Measurements from ENCODE around the gene PLA2G4B.

The PLA2G4B gene

DNA sequence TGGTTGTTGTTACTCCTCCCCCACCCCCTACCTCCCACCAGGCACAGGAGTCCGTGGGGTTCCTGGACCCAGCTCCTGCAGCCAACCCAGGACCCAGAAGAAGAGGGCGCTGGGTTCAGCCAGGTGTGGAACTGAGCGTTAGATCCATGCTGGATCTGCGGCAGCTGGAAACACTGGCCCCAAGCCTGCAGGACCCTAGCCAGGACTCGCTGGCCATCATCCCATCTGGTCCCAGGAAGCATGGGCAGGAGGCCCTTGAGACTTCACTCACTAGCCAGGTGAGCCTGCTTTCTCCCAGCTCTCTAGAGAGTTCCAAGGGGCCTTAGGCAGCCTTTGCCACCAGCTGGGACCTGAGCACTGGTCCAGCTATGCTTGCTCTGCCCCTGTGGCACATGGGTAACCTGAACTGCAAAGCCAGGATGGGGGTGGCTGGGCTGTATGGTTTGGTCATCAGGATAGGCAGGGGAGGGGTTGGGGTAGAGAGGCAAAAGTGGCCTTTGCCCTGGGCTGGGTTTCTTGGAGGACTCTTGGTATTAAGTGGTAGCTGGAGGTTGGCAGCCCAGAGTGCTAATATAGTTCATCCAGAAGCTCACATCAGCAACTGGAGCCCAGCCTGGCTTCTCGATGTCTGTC lies 17.7 kb upstream of the PLA2G4B start:
- no peak overlapping the region for H3K4me3 ChIP-seq (ENCODE audit: low read length in 2 of 2)
- H3K4me1 ChIP-seq (ENCODE audit: control insufficient read depth, insufficient read depth, low read length) = no peaks in the 10 kb centered on the region
- H3K36me3 ChIP-seq (ENCODE audit: control insufficient read depth in 2 of 2, insufficient read depth in 2 of 2, low read length in 2 of 2) = peaks cover 59 to 65% of the 10 kb centered on the region in 2 donors
- no peaks in the 10 kb centered on the region for H3K9me3 ChIP-seq (ENCODE audit: control insufficient read depth in 2 of 2, low read length in 2 of 2)
- no peak overlapping the region for H3K27ac ChIP-seq (ENCODE audit: low read length)
- H3K9ac ChIP-seq (ENCODE audit: low read length in 2 of 2) = no peak overlapping the region
- H3K27me3 ChIP-seq (ENCODE audit: control insufficient read depth in 1 of 2, insufficient read depth in 2 of 2, low read length in 2 of 2) = no peaks in the 10 kb centered on the region

DNA sequence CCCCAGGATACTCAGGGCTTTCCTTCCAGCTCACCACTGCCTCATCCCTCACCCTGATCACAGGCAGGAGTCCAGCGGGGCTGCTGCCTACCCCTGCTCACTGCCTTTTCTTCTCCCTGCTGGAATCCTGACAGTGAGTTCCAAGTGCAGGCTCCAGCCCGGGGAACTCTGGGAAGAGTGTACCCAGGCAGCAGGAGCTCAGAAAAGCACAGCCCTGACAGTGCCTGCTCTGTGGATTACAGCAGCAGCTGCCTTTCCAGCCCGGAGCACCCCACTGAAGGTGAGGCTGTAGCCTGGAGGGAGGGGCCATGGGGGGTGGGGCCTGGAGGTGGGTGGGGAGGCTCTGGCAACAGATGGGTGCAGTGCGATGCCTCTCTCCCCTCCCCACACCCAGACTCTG lies 16.8 kb upstream of the PLA2G4B start:
- H3K4me1 ChIP-seq (ENCODE audit: control insufficient read depth, insufficient read depth, low read length) = no peaks in the 10 kb centered on the region
- peaks cover 61% of the 10 kb centered on the region in 2 donors for H3K36me3 ChIP-seq (ENCODE audit: control insufficient read depth in 2 of 2, insufficient read depth in 2 of 2, low read length in 2 of 2)
- no peak overlapping the region for H3K4me3 ChIP-seq (ENCODE audit: low read length in 2 of 2)
- no peaks in the 10 kb centered on the region for H3K9me3 ChIP-seq (ENCODE audit: control insufficient read depth in 2 of 2, low read length in 2 of 2)
- no peaks in the 10 kb centered on the region for H3K27me3 ChIP-seq (ENCODE audit: control insufficient read depth in 1 of 2, insufficient read depth in 2 of 2, low read length in 2 of 2)
- H3K9ac ChIP-seq (ENCODE audit: low read length in 2 of 2) = no peak overlapping the region
- no peak overlapping the region for H3K27ac ChIP-seq (ENCODE audit: low read length)

- no peaks in the 10 kb centered on the region for H3K9me3 ChIP-seq (ENCODE audit: control insufficient read depth in 2 of 2, low read length in 2 of 2)
- H3K27ac ChIP-seq (ENCODE audit: low read length) = no peak overlapping the region
- H3K27me3 ChIP-seq (ENCODE audit: control insufficient read depth in 1 of 2, insufficient read depth in 2 of 2, low read length in 2 of 2) = no peaks in the 10 kb centered on the region
- H3K36me3 ChIP-seq (ENCODE audit: control insufficient read depth in 2 of 2, insufficient read depth in 2 of 2, low read length in 2 of 2) = peaks cover 55 to 59% of the 10 kb centered on the region in 2 donors
- peaks cover 4% of the 10 kb centered on the region for H3K4me1 ChIP-seq (ENCODE audit: control insufficient read depth, insufficient read depth, low read length)
- H3K9ac ChIP-seq (ENCODE audit: low read length in 2 of 2) = no peak overlapping the region
- H3K4me3 ChIP-seq (ENCODE audit: low read length in 2 of 2) = no peak overlapping the region
These were observed 16.2 kb upstream of the PLA2G4B start for GRCh38 chr15:41822471-41822870.

DNA sequence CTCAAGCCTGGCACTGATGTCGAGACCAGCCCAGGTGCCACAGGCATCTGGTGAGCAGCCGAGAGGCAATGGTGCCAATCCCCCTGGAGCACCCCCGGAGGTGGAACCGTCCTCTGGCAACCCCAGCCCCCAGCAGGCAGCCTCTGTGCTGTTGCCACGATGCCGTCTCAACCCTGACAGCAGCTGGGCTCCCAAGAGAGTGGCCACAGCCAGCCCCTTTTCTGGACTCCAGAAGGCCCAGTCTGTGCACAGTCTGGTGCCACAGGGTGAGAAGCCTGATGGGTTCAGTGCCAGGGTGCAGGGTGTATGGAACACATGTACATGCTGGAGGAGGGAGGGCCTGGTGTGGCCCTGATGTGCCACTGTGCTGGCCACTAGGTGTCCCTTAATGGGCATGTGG lies 15.7 kb upstream of the PLA2G4B start:
- no peak overlapping the region for H3K4me3 ChIP-seq (ENCODE audit: low read length in 2 of 2)
- H3K9me3 ChIP-seq (ENCODE audit: control insufficient read depth in 2 of 2, low read length in 2 of 2) = no peaks in the 10 kb centered on the region
- peaks cover 50 to 54% of the 10 kb centered on the region in 2 donors for H3K36me3 ChIP-seq (ENCODE audit: control insufficient read depth in 2 of 2, insufficient read depth in 2 of 2, low read length in 2 of 2)
- H3K27me3 ChIP-seq (ENCODE audit: control insufficient read depth in 1 of 2, insufficient read depth in 2 of 2, low read length in 2 of 2) = no peaks in the 10 kb centered on the region
- H3K9ac ChIP-seq (ENCODE audit: low read length in 2 of 2) = no peak overlapping the region
- no peak overlapping the region for H3K27ac ChIP-seq (ENCODE audit: low read length)
- H3K4me1 ChIP-seq (ENCODE audit: control insufficient read depth, insufficient read depth, low read length) = peaks cover 7% of the 10 kb centered on the region

- Histone ChIP-seq H3K27me3 (ENCODE audit: control insufficient read depth in 1 of 2, insufficient read depth in 2 of 2, low read length in 2 of 2) (no peaks in the 10 kb centered on the region), H3K9ac (ENCODE audit: low read length in 2 of 2) (no peak overlapping the region), H3K9me3 (ENCODE audit: control insufficient read depth in 2 of 2, low read length in 2 of 2) (no peaks in the 10 kb centered on the region), H3K27ac (ENCODE audit: low read length) (no peak overlapping the region), H3K4me3 (ENCODE audit: low read length in 2 of 2) (no peak overlapping the region), H3K36me3 (ENCODE audit: control insufficient read depth in 2 of 2, insufficient read depth in 2 of 2, low read length in 2 of 2) (peaks cover 44 to 49% of the 10 kb centered on the region in 2 donors), H3K4me1 (ENCODE audit: control insufficient read depth, insufficient read depth, low read length) (peaks cover 11% of the 10 kb centered on the region)
These were observed 15.1 kb upstream of the PLA2G4B start for GRCh38 chr15:41823502-41823901.

GRCh38 chr15:41824062-41824745 lies 14.4 kb upstream of the PLA2G4B start:
- Histone ChIP-seq H3K4me3 (ENCODE audit: low read length in 2 of 2) (no peak overlapping the region), H3K9ac (ENCODE audit: low read length in 2 of 2) (no peak overlapping the region), H3K9me3 (ENCODE audit: control insufficient read depth in 2 of 2, low read length in 2 of 2) (no peaks in the 10 kb centered on the region), H3K27me3 (ENCODE audit: control insufficient read depth in 1 of 2, insufficient read depth in 2 of 2, low read length in 2 of 2) (no peaks in the 10 kb centered on the region), H3K36me3 (ENCODE audit: control insufficient read depth in 2 of 2, insufficient read depth in 2 of 2, low read length in 2 of 2) (peaks cover 37 to 42% of the 10 kb centered on the region in 2 donors), H3K4me1 (ENCODE audit: control insufficient read depth, insufficient read depth, low read length) (peaks cover 18% of the 10 kb centered on the region), H3K27ac (ENCODE audit: low read length) (no peak overlapping the region)

DNA sequence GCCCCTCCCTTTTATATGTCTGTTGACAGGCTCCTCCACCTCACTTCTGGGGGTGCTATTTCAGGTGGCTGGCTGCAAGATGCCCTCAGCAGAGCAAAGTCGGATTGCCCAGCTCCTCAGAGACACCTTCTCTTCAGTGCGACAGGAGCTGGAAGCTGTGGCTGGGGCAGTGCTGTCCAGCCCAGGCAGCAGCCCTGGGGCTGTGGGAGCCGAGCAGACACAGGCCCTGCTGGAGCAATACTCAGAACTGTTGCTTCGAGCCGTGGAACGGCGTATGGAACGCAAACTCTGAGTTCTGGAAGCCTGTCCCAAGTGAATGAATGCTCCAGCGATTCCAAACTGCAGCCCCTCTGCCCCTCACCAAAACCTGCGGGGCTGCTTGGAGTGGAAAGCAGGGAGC lies 13.5 kb upstream of the PLA2G4B start:
- H3K36me3 ChIP-seq (ENCODE audit: control insufficient read depth in 2 of 2, insufficient read depth in 2 of 2, low read length in 2 of 2) = peaks cover 29 to 33% of the 10 kb centered on the region in 2 donors

DNA sequence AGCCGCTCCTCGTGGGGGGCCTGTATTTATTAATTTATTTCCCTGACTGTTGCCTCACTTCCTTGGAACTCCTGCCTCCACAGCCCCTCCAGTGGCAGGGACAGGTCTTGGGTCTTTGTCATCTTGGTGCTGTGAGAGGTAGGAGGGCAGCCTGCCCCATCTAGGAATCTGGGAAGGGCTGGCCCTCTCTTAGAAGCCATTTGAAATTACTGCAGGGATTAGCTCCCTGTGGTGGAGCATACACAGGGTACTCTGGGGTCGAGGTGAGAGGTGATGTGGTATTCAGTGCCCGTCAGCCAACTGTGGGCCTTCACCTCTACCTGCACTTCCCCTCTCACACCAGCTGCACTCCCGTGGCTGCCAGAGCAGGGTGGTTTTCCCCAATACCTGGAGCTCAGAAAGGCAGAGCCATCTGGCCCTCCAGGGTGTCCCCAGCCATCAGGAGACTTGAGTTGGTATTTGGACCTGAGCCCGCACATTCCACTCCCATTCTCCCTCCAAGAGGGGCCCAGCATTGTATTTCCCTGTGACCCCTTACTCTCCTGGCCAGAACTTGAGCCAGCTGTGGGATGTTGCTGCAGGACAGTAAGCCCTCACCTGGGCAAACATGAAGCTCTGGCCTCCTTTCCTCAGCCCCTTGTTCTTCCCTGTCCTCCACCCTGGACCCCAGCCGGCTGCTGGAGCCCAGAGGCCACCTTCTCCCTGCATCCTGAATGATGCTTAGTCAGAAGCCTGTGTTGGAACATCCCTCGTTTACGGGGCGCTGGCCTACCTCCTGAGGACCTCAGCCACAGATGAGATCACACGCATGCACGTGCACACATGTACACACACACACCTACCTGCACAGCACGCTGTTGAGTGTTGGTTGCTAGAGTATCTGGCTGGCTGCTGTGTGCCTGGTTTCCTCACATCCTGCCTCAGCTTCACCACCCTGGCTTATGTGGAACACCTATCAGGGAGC lies 12.8 kb upstream of the PLA2G4B start:
- Histone ChIP-seq H3K9ac (ENCODE audit: low read length in 2 of 2) (no peak overlapping the region), H3K4me1 (ENCODE audit: control insufficient read depth, insufficient read depth, low read length) (peaks cover 18% of the 10 kb centered on the region), H3K9me3 (ENCODE audit: control insufficient read depth in 2 of 2, low read length in 2 of 2) (no peaks in the 10 kb centered on the region)

More for the DNA sequence above, 13.5 kb upstream of the PLA2G4B start:
- Histone ChIP-seq H3K27me3 (ENCODE audit: control insufficient read depth in 1 of 2, insufficient read depth in 2 of 2, low read length in 2 of 2) (no peaks in the 10 kb centered on the region), H3K9me3 (ENCODE audit: control insufficient read depth in 2 of 2, low read length in 2 of 2) (no peaks in the 10 kb centered on the region), H3K27ac (ENCODE audit: low read length) (no peak overlapping the region), H3K9ac (ENCODE audit: low read length in 2 of 2) (no peak overlapping the region), H3K4me3 (ENCODE audit: low read length in 2 of 2) (no peak overlapping the region), H3K4me1 (ENCODE audit: control insufficient read depth, insufficient read depth, low read length) (peaks cover 18% of the 10 kb centered on the region)

GRCh38 chr15:41827290-41827879 lies 11.3 kb upstream of the PLA2G4B start:
- Histone ChIP-seq H3K27me3 (ENCODE audit: control insufficient read depth in 1 of 2, insufficient read depth in 2 of 2, low read length in 2 of 2) (no peaks in the 10 kb centered on the region), H3K4me3 (ENCODE audit: low read length in 2 of 2) (peak overlapping the region; percentile 63 to 92), H3K27ac (ENCODE audit: low read length) (no peak overlapping the region), H3K9me3 (ENCODE audit: control insufficient read depth in 2 of 2, low read length in 2 of 2) (no peaks in the 10 kb centered on the region), H3K9ac (ENCODE audit: low read length in 2 of 2) (peak overlapping the region; percentile 29 to 64), H3K4me1 (ENCODE audit: control insufficient read depth, insufficient read depth, low read length) (peaks cover 18% of the 10 kb centered on the region), H3K36me3 (ENCODE audit: control insufficient read depth in 2 of 2, insufficient read depth in 2 of 2, low read length in 2 of 2) (peaks cover 22 to 23% of the 10 kb centered on the region in 2 donors)

More for the DNA sequence above, 12.8 kb upstream of the PLA2G4B start:
- no peak overlapping the region for H3K27ac ChIP-seq (ENCODE audit: low read length)
- no peaks in the 10 kb centered on the region for H3K27me3 ChIP-seq (ENCODE audit: control insufficient read depth in 1 of 2, insufficient read depth in 2 of 2, low read length in 2 of 2)
- H3K4me3 ChIP-seq (ENCODE audit: low read length in 2 of 2) = no peak overlapping the region
- H3K36me3 ChIP-seq (ENCODE audit: control insufficient read depth in 2 of 2, insufficient read depth in 2 of 2, low read length in 2 of 2) = peaks cover 24 to 27% of the 10 kb centered on the region in 2 donors
